ENCODE data around the gene SH3RF3.

- no peak for TF ChIP-seq CTCF (IDR thresholded peaks at IDR 0.05)
- no peak for TF ChIP-seq POLR2A (IDR thresholded peaks at IDR 0.05)
Measured at GRCh38 chr2:109254174-109254904, 125.3 kb downstream of the SH3RF3 start.
